Measurements from ENCODE around the gene HOXA3.

The HOXA3 gene

DNA sequence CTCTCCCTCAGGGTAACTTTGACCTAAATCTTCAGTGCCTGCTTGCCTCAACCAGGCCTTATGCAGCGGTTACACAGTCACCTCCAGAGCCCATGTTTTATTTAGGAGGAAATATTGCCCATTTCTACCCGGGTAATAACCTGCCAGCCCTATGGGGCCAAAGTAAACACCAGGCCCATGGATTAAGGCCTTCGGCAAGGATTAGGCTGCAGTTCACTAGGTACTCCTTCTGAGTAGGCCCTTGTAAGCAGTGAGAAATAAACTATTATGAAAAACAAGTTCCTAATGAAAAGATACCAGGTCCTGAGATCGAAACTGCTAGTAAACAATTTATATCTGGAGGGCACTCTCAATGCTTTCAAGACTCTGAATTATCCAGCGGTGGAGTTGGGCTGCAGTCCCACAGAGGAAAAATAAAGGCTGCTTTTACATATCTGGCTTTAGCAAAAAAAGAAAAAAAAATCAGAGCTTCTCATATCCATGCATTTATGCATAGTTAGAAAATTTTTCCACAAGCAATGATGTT lies 25.5 kb upstream of the HOXA3 start:
- no peak for DNase-seq (ENCODE audit: low read depth)

GRCh38 chr7:27176962-27177794 lies 24.8 kb upstream of the HOXA3 start:
- DNase-seq (ENCODE audit: low read depth), result no peak

GRCh38 chr7:27176524-27176845 lies 24.1 kb upstream of the HOXA3 start:
- DNase-seq (ENCODE audit: low read depth), result no peak

DNA sequence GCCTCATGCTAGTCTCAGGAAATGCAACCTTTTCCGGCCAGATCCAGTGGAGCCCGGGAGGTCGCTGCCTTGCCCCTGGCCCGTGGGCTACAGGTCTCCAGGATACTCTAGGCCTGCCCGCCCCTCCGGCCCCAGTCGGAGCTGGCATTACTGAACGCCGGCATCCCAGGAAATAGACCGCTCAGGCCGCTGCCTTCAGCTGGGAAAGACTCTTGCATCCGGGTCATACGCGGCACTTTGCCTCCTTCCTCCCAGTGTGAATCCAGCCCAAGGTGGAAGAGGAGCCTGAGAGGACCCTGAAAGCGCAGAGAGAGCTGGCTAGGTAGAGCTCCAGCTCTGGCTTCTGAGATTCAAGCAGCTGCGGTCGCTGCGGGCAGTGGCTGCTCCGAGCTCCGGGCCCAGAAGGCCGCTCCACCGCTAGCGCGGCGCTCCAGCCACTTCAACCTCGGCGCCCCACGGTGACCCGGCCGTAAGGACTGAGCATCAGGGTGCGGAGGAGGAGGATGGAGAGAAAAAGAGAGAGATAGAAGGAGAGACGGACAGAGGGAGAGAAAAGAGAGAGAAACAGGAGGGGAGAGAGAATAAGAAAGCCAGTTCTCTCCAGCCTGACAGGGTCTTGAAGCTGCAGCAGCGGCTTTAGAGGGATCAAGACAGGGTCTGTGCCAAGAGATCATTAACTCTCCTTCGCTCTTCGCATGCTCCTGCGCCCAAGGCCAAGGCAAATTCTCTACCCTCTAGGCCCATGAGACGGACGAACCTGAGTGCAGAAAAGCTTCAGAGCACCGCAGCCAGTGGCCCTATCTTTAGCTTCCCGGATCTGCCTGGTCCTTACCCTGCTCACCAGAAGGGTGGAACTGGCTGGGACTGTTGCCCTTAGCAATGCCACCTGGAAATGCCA lies 23.5 kb upstream of the HOXA3 start:
- DNase-seq (ENCODE audit: low read depth), result no peak

GRCh38 chr7:27174874-27175625 lies 22.7 kb upstream of the HOXA3 start:
- DNase-seq (ENCODE audit: low read depth), result no peak

GRCh38 chr7:27173956-27174873 lies 21.8 kb upstream of the HOXA3 start, which contains the start of gene HOXA10:
HOXA10 (minus strand) TSS chr7:27174320; CDS start chr7:27174306, 14 bp downstream.
- DNase-seq (ENCODE audit: low read depth), result no peak

DNA sequence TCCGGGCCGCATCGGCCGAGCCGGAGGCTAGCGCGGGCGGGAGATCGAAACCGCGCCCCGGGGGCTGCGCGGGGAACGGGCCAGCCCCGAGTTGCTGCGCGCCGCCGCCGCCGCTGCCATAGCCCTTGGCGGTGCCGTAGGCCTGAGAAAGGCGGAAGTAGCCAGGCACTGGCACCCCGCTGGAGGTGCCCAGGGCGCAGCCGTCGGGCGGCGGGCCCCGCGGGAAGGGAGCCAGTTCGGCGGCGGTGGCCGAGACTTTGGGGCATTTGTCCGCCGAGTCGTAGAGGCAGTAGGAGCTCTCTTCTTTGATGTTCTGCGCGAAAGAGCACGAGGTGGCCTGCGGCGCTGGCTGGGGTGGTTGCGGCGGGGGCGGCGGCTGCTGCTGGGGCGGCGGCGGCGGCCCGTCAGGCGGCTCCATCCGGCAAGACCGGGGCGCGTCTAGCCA lies 21.1 kb upstream of the HOXA3 start:
- no peak for DNase-seq (ENCODE audit: low read depth)

GRCh38 chr7:27172823-27173510 lies 20.6 kb upstream of the HOXA3 start:
- no peak for DNase-seq (ENCODE audit: low read depth)

GRCh38 chr7:27172315-27172774 lies 20.0 kb upstream of the HOXA3 start:
- DNase-seq (ENCODE audit: low read depth), result no peak

GRCh38 chr7:27171637-27172314 lies 19.4 kb upstream of the HOXA3 start:
- DNase-seq (ENCODE audit: low read depth), result no peak

GRCh38 chr7:27171325-27171636 lies 18.9 kb upstream of the HOXA3 start:
- no peak for DNase-seq (ENCODE audit: low read depth)

GRCh38 chr7:27170426-27171324 lies 18.3 kb upstream of the HOXA3 start:
- no peak for DNase-seq (ENCODE audit: low read depth)

GRCh38 chr7:27169658-27170425 lies 17.5 kb upstream of the HOXA3 start:
- no peak for DNase-seq (ENCODE audit: low read depth)

- DNase-seq (ENCODE audit: low read depth), result no peak
Measured at GRCh38 chr7:27168265-27168947, 16.0 kb upstream of the HOXA3 start.

DNA sequence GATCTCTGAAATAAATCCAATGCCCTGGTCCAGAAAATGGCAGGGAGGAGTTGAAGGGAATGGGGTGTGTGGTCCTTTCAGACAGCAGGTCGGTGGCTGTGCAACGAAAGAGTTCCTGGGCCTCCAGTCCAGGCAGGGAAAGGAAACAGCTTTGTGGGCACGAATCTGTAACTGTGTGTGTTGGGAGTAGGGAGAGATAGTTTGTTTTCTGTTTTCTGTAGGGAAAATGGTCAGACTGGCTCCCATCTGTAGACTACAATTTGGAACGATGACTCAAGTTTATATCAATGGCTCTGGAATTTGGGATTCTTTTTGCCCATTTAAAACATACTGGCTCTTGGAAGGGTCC lies 15.5 kb upstream of the HOXA3 start:
- DNase-seq (ENCODE audit: low read depth), result no peak

DNA sequence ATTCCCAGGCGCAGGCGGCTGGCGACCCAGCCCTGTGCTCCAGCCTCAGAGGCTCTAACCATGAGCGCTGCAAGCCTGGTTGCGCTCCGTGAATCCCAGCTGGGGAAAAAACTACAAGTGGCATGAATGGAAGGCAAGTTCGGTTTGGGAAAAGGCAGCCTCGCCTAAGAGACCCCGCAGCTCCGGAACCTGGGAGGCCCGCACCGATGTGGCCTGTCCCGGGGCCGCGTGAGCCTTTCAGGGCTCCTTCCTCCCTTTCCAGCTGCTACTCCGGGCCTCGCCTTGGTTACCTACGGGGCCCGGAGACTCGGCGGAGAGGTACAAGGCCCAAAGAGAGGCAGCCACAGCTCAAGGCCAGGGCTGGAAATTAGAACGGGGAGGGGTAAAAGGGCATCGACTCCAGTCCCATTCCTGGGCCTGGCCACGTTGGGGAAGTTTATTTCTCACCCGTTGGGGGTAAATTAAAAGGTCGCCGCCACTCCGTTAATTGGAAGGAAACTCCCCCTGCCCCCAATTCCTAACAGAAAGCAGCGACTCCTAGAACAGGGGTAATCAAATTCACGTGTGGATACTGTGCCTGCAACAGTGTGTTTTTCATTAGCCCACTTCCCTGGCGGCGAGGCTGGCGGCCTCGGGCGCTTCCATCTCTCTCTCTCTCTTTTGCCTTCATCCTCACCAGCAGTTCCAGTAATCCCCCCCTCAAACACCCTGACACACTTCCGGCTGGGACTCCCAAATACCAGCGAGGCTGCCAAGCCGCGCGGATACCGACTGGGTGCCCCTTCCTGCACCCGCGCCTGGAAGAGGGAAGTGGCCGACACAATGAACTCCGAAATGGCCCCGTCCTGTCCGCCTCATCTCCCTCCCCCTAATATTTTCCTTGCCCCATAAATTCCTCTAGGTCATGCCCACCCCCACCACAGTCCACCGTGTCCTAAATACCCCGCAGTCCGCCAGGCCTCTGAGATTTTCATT lies 14.4 kb upstream of the HOXA3 start:
- no peak for DNase-seq (ENCODE audit: low read depth)
